Nephron progenitor cell (in vitro differentiated cells): Measurements from ENCODE around the gene ITGB3.

ENCODE experiments used
- DNase-seq: peaks from one replicate; pipeline ENCODE4 v3.0.0; 2021
- H3K27ac Mint-ChIP-seq: 2 replicates; pipeline ENCODE4 v1.8.0; 2021; ENCODE audit warnings: mild to moderate bottlenecking, moderate library complexity, mixed read lengths
- H3K27me3 Mint-ChIP-seq: 2 replicates; pipeline ENCODE4 v1.8.0; 2021; ENCODE audit warnings: mild to moderate bottlenecking, low read depth, mixed read lengths; ENCODE audit not compliant: poor library complexity
- H3K36me3 Mint-ChIP-seq: 2 replicates; pipeline ENCODE4 v1.8.0; 2021; ENCODE audit warnings: low read depth, mixed read lengths
- H3K4me1 Mint-ChIP-seq: 2 replicates; pipeline ENCODE4 v1.8.0; 2021; ENCODE audit warnings: mixed read lengths
- H3K4me3 Mint-ChIP-seq: 2 replicates; pipeline ENCODE4 v1.8.0; 2021; ENCODE audit warnings: mild to moderate bottlenecking, moderate library complexity, mixed read lengths
- H3K9me3 Mint-ChIP-seq: 2 replicates; pipeline ENCODE4 v1.8.0; 2021; ENCODE audit warnings: mild to moderate bottlenecking, moderate library complexity, mixed read lengths
- TF ChIP-seq, protein P1 (sequence below): fragments of 200-600 bp; sonication (generic); IDR thresholded peaks from 2 replicates; pipeline ENCODE4 v1.5.0; 2021; ENCODE audit warnings: antibody characterized with exemption

The ITGB3 gene

GRCh38 chr17:47239619-47239966 is 14.0 kb upstream of the ITGB3 start:
- peak overlapping the region; percentile 23 for H3K27ac Mint-ChIP-seq

GRCh38 chr17:47239967-47240651 is 13.5 kb upstream of the ITGB3 start:
- no peak overlapping the region for H3K4me3 Mint-ChIP-seq
- H3K9me3 Mint-ChIP-seq: no peaks in the 10 kb centered on the region
- H3K36me3 Mint-ChIP-seq: no peaks in the 10 kb centered on the region
- H3K27ac Mint-ChIP-seq: no peak overlapping the region
- H3K4me1 Mint-ChIP-seq: peaks cover 24% of the 10 kb centered on the region
- TF ChIP-seq, protein P1, sequence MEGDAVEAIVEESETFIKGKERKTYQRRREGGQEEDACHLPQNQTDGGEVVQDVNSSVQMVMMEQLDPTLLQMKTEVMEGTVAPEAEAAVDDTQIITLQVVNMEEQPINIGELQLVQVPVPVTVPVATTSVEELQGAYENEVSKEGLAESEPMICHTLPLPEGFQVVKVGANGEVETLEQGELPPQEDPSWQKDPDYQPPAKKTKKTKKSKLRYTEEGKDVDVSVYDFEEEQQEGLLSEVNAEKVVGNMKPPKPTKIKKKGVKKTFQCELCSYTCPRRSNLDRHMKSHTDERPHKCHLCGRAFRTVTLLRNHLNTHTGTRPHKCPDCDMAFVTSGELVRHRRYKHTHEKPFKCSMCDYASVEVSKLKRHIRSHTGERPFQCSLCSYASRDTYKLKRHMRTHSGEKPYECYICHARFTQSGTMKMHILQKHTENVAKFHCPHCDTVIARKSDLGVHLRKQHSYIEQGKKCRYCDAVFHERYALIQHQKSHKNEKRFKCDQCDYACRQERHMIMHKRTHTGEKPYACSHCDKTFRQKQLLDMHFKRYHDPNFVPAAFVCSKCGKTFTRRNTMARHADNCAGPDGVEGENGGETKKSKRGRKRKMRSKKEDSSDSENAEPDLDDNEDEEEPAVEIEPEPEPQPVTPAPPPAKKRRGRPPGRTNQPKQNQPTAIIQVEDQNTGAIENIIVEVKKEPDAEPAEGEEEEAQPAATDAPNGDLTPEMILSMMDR: no peak
- H3K27me3 Mint-ChIP-seq: peaks cover 22% of the 10 kb centered on the region
- DNase-seq: no peak

More at GRCh38 chr17:47239619-47239966, 14.0 kb upstream of the ITGB3 start:
- Mint-ChIP-seq H3K4me3 (no peak overlapping the region), H3K36me3 (no peaks in the 10 kb centered on the region), H3K4me1 (peaks cover 24% of the 10 kb centered on the region), H3K27me3 (peaks cover 18% of the 10 kb centered on the region), H3K9me3 (no peaks in the 10 kb centered on the region)
- DNase-seq: no peak
- TF ChIP-seq, protein P1: no peak

DNA sequence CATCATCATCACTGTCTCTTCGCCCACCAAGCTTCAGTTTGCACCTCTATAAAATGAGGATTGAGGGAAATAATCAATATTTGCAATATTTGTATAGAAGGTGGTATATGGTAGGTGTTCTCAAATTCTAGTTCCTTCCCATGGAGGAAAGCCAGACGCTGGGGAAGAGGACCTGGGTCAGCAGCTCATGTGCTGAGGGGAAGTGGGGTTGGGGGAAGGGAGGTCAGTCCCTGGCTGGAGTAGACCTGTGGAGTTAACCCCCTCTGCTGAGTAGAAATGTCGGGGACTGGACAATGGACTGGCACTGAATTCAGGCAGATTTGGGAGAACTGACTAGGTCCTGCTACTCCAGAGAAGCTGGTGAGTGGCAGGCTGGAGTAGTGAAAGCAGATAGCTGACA is 12.8 kb upstream of the ITGB3 start:
- TF ChIP-seq, protein P1: no peak
- no peaks in the 10 kb centered on the region for H3K36me3 Mint-ChIP-seq
- no peaks in the 10 kb centered on the region for H3K9me3 Mint-ChIP-seq
- H3K27ac Mint-ChIP-seq: no peak overlapping the region
- DNase-seq: no peak
- H3K4me1 Mint-ChIP-seq: peaks cover 24% of the 10 kb centered on the region
- peaks cover 27% of the 10 kb centered on the region for H3K27me3 Mint-ChIP-seq
- H3K4me3 Mint-ChIP-seq: no peak overlapping the region

DNA sequence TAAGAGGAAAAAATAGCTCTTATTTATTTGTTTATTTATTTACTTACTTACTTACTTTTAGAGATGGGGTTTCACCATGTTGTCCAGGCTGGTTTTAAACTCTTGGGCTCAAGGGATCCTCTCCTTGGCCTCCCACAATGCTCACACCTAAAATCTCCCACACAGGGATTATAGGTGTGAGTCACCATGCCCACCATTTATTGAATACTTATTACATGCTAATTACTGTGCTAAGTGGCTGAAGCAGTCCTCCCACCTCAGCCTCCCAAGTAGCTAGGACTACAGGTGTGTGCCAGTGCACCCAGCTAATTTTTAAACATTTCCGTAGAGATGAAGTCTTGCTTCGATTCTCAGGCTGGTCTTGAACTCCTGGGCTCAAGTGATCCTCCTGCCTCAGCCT is 11.0 kb upstream of the ITGB3 start:
- TF ChIP-seq, protein P1: no peak
- no peaks in the 10 kb centered on the region for H3K36me3 Mint-ChIP-seq
- H3K4me3 Mint-ChIP-seq: no peak overlapping the region
- DNase-seq: no peak
- peaks cover 7% of the 10 kb centered on the region for H3K4me1 Mint-ChIP-seq
- no peaks in the 10 kb centered on the region for H3K9me3 Mint-ChIP-seq
- H3K27me3 Mint-ChIP-seq: peaks cover 38% of the 10 kb centered on the region
- no peak overlapping the region for H3K27ac Mint-ChIP-seq

DNA sequence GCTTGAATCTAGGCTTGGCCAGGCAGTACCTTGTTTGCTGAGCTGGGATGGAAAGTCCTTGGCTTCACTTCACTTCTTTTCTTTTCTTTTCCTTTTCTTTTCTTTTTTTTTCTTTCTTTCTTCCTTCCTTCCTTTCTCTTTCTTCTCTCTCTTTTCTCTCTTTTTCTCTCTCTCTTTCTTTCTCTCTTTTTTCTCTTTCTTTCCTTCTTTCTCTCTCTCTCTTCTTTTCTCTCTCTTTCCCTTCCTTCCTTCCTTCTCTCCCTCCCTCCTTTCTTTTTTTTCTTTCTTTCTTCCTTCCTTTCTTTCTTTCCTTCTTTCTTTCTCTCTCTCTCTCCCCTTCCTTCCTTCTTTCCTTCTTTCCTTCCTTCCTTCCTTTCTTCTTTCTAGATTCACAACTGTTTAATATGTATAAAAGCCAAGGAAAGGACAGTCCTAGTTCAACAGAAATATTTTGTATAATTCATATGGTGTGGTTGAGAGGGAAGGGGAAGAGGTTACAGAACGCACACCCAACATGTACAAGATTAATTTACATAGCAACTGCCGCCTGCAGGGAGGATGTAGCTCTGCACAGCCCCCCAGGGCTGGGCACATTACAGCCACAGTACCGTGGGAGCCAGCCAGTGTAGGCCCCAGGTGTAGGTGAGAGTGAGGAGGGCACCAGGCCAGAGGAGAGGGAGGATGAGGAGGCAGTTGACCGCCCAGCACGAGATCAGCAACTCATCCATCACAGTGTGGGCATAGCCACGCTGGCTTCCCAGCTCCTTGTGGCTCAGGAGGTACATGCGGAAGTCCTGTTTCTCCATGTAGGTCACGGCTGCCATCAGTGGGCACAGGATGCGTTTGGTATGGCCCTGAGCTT is 9.7 kb upstream of the ITGB3 start:
- Mint-ChIP-seq H3K9me3 (no peaks in the 10 kb centered on the region), H3K27ac (no peak overlapping the region), H3K4me3 (no peak overlapping the region), H3K36me3 (no peaks in the 10 kb centered on the region), H3K27me3 (peaks cover 38% of the 10 kb centered on the region), H3K4me1 (peaks cover 7% of the 10 kb centered on the region)
- DNase-seq: no peak
- TF ChIP-seq, protein P1: no peak
